Activated CD4-positive, alpha-beta T cell treated with anti-CD3 and anti-CD28 coated beads, Interleukin-2, amount 50 U/mL, for 1 hour (primary cell): ENCODE measurements around the gene CMSS1.

Experiments
- DNase-seq: peaks from one replicate; pipeline ENCODE4 v3.0.0-alpha.2; 2020

The CMSS1 gene

GRCh38 chr3:99943931-99944761 lies 126.5 kb downstream of the CMSS1 start:
- DNase-seq: no peak

- DNase-seq: no peak
Observed at GRCh38 chr3:99945328-99945995, 127.8 kb downstream of the CMSS1 start.

- no peak for DNase-seq
Observed at GRCh38 chr3:99947356-99947755, 129.7 kb downstream of the CMSS1 start.

GRCh38 chr3:99948467-99949089 lies 130.9 kb downstream of the CMSS1 start:
- no peak for DNase-seq

GRCh38 chr3:99949956-99950670 lies 132.5 kb downstream of the CMSS1 start:
- DNase-seq: no peak

- no peak for DNase-seq
Observed at GRCh38 chr3:99950921-99951320, 133.3 kb downstream of the CMSS1 start.

- DNase-seq: no peak
Observed at GRCh38 chr3:99951701-99952100, 134.0 kb downstream of the CMSS1 start.

- DNase-seq: no peak
Observed at GRCh38 chr3:99952306-99952705, 134.6 kb downstream of the CMSS1 start.

- no peak for DNase-seq
Observed at GRCh38 chr3:99953596-99953995, 135.9 kb downstream of the CMSS1 start.

GRCh38 chr3:99954914-99955644 lies 137.4 kb downstream of the CMSS1 start:
- DNase-seq: no peak

- no peak for DNase-seq
Observed at GRCh38 chr3:99955773-99956562, 138.3 kb downstream of the CMSS1 start.

- DNase-seq: no peak
Observed at GRCh38 chr3:99957151-99957796, 139.6 kb downstream of the CMSS1 start.

- no peak for DNase-seq
Observed at GRCh38 chr3:99958222-99958912, 140.7 kb downstream of the CMSS1 start.

- no peak for DNase-seq
Observed at GRCh38 chr3:99960123-99960878, 142.6 kb downstream of the CMSS1 start.

- no peak for DNase-seq
Observed at GRCh38 chr3:99960941-99961340, 143.3 kb downstream of the CMSS1 start.

- DNase-seq: no peak
Observed at GRCh38 chr3:99961756-99962515, 144.3 kb downstream of the CMSS1 start.

GRCh38 chr3:99962703-99963102 lies 145.0 kb downstream of the CMSS1 start:
- no peak for DNase-seq

GRCh38 chr3:99965077-99965476 lies 147.4 kb downstream of the CMSS1 start:
- no peak for DNase-seq
